ENCODE results near the gene XRCC6. TPM values are rescaled to one million over a fixed set of nuclear protein-coding genes. Genes with fewer than 3 reads are reported as not detected.

Gene XRCC6
- polyA plus RNA-seq, 1 experiment = 149 TPM

GRCh38 chr22:41608386-41608785, 12.7 kb upstream of the XRCC6 start:
- no peak for TF ChIP-seq CTCF (IDR thresholded peaks at IDR 0.05; ENCODE audit: low read depth, low read length)
- Histone ChIP-seq H3K9me3 (ENCODE audit: control insufficient read depth, insufficient read depth, low read length) (no peaks in the 10 kb centered on the region), H3K27ac (ENCODE audit: low read depth, low read length) (no peak overlapping the region), H3K4me3 (ENCODE audit: low read depth, low read length) (no peak overlapping the region), H3K27me3 (ENCODE audit: control insufficient read depth, insufficient read depth, low read length) (no peaks in the 10 kb centered on the region)
- POLR2A ChIA-PET = interaction anchor here (0.6 kb wide), 1 partner anchor 159 kb away, joined by 3 read pairs; no protein-coding TSS in a partner anchor
- no peak for DNase-seq (ENCODE audit: low read depth, low spot score)
- CTCF ChIA-PET = interaction anchor here (2.0 kb wide), 1 partner anchor 11 kb away, joined by 6 read pairs; no protein-coding TSS in a partner anchor

- ChIA-PET POLR2A (no interaction called here), CTCF (no interaction called here)
- no peaks in the 10 kb centered on the region for H3K27me3 ChIP-seq (ENCODE audit: control insufficient read depth, insufficient read depth, low read length)
- no peaks in the 10 kb centered on the region for H3K9me3 ChIP-seq (ENCODE audit: control insufficient read depth, insufficient read depth, low read length)
- no peak overlapping the region for H3K27ac ChIP-seq (ENCODE audit: low read depth, low read length)
- H3K4me3 ChIP-seq (ENCODE audit: low read depth, low read length) = no peak overlapping the region
- no peak for TF ChIP-seq CTCF (IDR thresholded peaks at IDR 0.05; ENCODE audit: low read depth, low read length)
- DNase-seq (ENCODE audit: low read depth, low spot score) = no peak
Observed at GRCh38 chr22:41612603-41613306, 8.3 kb upstream of the XRCC6 start.

GRCh38 chr22:41613456-41613855, 7.6 kb upstream of the XRCC6 start:
- Histone ChIP-seq H3K9me3 (ENCODE audit: control insufficient read depth, insufficient read depth, low read length) (no peaks in the 10 kb centered on the region), H3K4me3 (ENCODE audit: low read depth, low read length) (no peak overlapping the region), H3K27me3 (ENCODE audit: control insufficient read depth, insufficient read depth, low read length) (no peaks in the 10 kb centered on the region), H3K27ac (ENCODE audit: low read depth, low read length) (no peak overlapping the region)
- POLR2A ChIA-PET = no interaction called here
- no peak for DNase-seq (ENCODE audit: low read depth, low spot score)
- CTCF ChIA-PET = interaction anchor here (0.7 to 1.0 kb wide), 2 partner anchors 84 to 96 kb away, joined by 3 read pairs; no protein-coding TSS in a partner anchor
- TF ChIP-seq CTCF (IDR thresholded peaks at IDR 0.05; ENCODE audit: low read depth, low read length) = no peak

GRCh38 chr22:41619979-41620588, 1.0 kb upstream of the XRCC6 start:
- ChIA-PET CTCF (interaction anchor here (1.9 kb wide), 1 partner anchor 76 kb away, joined by 5 read pairs; the partner anchor contains the start of gene POLR3H), POLR2A (interaction anchor here (1.3 to 1.9 kb wide), 2 partner anchors 52 to 76 kb away, joined by 4 to 9 read pairs; partner anchors contain the start of gene POLR3H)
- peak overlapping the region; percentile 11 for H3K27ac ChIP-seq (ENCODE audit: low read depth, low read length)

More at GRCh38 chr22:41619979-41620588, 1.0 kb upstream of the XRCC6 start:
- H3K27me3 ChIP-seq (ENCODE audit: control insufficient read depth, insufficient read depth, low read length) = no peaks in the 10 kb centered on the region
- no peaks in the 10 kb centered on the region; the same call in 1 of the 2 replicates for H3K9me3 ChIP-seq (ENCODE audit: control insufficient read depth, insufficient read depth, low read length)
- no peak for DNase-seq (ENCODE audit: low read depth, low spot score)
- peak overlapping the region; percentile 98 for H3K4me3 ChIP-seq (ENCODE audit: low read depth, low read length)
- no peak for TF ChIP-seq CTCF (IDR thresholded peaks at IDR 0.05; ENCODE audit: low read depth, low read length)
